GM19043 (cell line): ENCODE measurements around the gene SPNS1.
"Not testable (repeated sequence)": the region's sequence is repeated elsewhere in the genome, so short reads cannot be mapped to it uniquely, and the experiment has no call there.

Experiments
- ATAC-seq: cut with Tn5 transposase; IDR thresholded peaks from one replicate; pipeline ENCODE4 v1.9.1; 2021; ENCODE audit warnings: low read depth; ENCODE audit not compliant: unreplicated experiment

SPNS1 gene

GRCh38 chr16:28951410-28951943 is 23.1 kb upstream of the SPNS1 start:
- no peak for ATAC-seq

DNA sequence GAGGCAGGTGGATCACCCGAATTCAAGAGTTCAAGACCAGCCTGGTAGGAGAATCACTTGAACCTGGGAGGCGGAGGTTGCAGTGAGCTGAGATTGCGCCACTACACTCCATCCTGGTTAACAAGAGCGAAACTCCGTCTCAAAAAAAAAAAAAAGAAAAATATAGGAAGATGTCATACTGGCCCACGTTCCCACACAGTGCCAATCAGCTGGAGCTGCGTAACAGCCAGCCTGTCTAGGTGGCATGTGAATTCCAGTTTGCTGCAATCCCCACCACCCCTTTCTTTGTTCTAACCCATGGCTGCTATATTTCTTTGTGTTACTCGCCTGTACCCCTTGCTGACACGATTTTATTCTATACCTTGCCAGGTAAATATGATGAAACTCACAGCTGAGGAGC is 16.4 kb upstream of the SPNS1 start:
- ATAC-seq, result no peak

GRCh38 chr16:28958836-28959235 is 15.7 kb upstream of the SPNS1 start:
- no peak for ATAC-seq

GRCh38 chr16:28964072-28964471 is 10.5 kb upstream of the SPNS1 start:
- no peak for ATAC-seq

DNA sequence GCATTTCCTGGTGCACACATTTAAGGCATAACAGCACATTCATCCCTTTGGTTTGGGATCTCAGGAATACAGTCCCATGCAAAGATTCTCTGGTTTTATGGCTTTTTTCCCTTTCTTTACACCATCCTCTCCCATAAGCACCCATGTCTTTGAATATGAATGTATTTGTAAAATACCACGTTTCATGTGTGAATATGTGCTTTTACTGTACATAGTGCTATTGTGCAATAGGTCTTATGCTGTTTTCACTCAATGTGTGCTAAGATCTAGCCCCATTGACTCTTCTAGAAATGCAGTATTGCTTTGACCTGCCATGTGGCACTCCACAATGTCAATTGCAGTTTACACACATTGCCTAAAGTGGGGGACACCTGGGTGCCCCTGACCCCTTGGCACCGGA is 10.1 kb upstream of the SPNS1 start:
- no peak for ATAC-seq

- ATAC-seq, result no peak
Observed at GRCh38 chr16:28967156-28967555, 7.4 kb upstream of the SPNS1 start.

DNA sequence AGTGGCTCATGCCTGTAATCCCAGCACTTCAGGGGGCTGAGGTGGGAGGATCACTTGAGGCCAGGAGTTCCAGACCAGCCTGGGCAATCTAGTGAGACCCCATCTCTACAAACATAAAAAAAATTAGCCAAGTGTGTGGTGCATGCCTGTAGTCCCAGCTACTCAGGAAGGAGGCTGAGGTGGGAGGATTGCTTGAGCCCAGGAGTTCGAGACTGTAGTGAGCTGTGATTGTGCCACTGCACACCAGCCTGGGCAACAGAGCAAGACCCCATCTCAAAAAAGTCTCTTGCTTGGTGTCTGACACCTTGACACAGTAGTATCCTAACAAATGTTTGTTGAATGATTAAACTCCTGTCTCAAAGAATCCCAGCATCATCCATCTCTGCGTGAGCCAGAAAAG is 4.9 kb upstream of the SPNS1 start:
- not testable (repeated sequence) for ATAC-seq

GRCh38 chr16:28974007-28974436 is 556 bp upstream of the SPNS1 start:
- no peak for ATAC-seq

DNA sequence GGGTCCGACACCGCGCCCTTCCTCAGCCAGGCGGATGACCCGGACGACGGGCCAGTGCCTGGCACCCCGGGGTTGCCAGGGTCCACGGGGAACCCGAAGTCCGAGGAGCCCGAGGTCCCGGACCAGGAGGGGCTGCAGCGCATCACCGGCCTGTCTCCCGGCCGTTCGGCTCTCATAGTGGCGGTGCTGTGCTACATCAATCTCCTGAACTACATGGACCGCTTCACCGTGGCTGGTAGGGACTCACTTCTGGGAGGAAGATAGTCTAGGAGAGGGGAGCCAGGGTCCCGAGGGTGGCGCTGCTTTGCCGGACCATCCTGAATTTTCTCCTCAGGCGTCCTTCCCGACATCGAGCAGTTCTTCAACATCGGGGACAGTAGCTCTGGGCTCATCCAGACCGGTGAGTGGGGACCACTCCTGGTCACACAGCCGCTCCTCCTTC is 601 bp downstream of the SPNS1 start:
- ATAC-seq, result no peak

GRCh38 chr16:28977703-28978662 is 3.4 kb downstream of the SPNS1 start:
- no peak for ATAC-seq

DNA sequence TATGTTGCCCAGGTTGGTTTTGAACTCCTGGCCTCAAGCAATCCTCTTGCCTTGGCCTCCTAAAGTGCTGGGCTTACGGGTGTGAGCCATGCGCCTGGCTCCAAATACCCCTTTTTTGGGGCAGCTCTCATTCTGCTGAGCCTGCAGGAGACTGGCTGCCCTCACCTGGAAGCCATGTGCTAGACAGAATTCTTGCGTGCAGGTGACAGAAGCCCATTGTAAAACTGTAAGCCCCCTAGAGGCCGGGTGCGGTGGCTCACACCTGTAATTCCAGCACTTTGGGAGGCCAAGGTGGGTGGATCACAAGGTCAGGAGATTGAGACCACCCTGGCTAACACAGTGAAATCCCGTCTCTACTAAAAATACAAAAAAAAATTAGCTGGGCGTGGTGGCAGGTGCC is 5.8 kb downstream of the SPNS1 start:
- ATAC-seq, result not testable (repeated sequence)

DNA sequence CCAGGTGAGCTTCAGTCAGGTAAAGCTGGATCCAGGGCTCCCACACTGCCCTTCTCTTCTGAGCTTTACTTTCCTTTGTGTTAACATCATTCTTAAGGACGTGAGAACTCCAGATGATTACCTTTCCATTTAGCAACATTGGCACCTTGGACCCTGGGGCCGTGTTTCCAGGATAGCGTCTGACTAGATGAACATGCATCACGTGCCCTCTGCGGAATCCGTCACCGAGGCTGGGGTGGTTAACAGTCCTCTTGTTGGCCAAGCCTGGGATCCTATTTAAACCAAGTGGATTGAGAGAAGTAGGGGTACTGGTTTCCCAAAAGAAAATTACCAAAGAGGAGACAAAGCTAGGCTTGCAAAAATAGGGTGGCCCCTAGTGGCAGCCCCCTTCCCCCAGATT is 6.4 kb downstream of the SPNS1 start:
- no peak for ATAC-seq

DNA sequence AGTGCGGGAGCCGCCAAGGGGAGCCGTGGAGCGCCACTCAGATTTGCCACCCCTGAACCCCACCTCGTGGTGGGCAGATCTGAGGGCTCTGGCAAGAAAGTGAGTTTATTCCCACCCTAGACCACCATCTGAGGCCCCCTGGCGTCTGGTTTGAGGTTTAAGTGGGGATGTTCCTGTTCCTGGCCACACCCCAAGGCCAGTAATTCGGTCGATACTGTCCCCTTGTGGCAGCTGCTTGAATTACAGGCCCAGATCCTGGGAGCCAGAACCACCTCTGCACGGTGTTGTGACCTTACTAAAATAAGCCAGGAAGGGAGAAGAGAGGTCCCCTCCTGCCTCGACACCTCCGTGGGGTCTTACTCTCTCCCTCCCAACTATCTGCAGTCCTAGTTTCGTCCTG is 6.9 kb downstream of the SPNS1 start:
- ATAC-seq, result no peak

GRCh38 chr16:28982418-28982817 is 7.8 kb downstream of the SPNS1 start:
- ATAC-seq, result no peak

DNA sequence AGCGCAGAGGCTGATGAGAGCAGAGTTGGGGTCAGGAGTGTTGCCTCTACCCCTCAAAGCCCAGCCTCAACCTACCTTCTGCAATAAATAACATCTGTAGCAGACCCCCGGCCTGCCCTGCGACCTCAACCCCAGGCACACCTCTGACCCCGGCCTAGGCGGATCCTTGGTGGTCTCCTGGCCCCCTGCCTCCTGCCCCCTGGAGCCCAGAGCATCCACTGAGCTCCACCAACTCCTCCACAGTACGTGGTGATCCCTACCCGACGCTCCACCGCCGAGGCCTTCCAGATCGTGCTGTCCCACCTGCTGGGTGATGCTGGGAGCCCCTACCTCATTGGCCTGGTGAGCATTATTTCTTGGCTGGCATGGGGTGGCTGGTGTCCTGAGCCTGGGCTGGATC is 8.4 kb downstream of the SPNS1 start:
- ATAC-seq, result no peak

GRCh38 chr16:28983644-28984043 is 9.1 kb downstream of the SPNS1 start:
- no peak for ATAC-seq

GRCh38 chr16:28984091-28984490 is 9.5 kb downstream of the SPNS1 start:
- no peak for ATAC-seq

DNA sequence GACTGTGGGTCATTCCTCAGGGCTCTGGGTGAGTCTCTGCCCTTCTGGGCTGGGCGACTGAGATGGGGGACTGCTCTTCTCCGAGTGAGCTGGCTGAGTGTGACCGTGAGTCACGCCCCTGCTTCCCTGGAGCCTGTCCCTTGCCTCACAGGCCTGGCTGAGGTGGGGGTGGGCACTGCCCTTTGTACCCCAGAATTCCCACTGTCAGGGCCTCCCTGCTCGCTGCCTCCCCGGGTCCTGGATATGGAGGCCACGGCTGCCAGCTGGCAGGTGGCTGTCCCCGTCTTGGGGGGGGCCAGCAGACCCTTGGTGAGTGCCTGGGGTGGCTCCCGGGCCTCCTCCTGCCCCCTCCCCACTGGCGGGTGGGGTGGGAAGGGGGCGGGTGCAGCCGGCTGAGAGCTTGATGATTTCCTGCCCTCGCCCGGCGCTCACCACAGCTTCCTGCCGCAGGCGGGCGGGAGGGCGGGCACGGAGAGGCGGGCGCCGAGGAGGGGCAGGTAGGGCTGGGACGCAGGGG is 10.1 kb downstream of the SPNS1 start, which contains the start of gene LAT:
TSS of gene LAT (plus strand) at position 434 of the 517 bp plus-strand sequence. CDS start 366 bp downstream, outside the sequence.
- ATAC-seq, result no peak

DNA sequence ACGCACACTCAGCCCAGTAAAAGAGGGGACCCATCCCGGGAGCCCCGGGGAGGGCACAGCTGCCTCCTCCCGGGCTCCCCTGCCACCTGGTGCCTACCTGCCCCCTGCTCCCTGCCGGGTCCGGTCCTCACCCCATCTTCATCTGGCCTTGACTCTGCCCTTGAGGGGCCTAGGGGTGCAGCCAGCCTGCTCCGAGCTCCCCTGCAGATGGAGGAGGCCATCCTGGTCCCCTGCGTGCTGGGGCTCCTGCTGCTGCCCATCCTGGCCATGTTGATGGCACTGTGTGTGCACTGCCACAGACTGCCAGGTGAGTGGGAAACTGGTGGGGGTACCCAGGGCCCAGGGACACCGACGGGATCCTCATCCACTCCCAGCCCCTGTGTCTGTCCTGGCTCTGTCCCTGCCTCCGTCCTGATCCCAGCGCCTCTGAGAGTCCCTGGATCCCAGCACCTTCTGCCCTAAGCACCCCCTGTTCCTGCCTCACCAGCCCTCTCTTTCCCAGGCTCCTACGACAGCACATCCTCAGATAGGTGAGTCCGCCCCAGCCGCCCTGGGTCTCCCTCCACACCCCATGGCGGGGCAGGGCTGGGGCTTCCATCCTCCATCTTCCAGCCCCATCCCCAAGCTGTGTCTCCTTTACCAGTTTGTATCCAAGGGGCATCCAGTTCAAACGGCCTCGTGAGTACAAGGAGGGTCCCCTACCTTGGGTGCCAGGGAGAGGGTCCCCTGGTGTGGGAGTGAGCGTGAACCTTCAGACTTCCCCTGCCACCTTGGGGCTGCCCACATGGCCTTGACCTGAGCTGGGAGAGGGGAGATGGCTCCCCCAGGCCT is 10.8 kb downstream of the SPNS1 start:
- no peak for ATAC-seq

DNA sequence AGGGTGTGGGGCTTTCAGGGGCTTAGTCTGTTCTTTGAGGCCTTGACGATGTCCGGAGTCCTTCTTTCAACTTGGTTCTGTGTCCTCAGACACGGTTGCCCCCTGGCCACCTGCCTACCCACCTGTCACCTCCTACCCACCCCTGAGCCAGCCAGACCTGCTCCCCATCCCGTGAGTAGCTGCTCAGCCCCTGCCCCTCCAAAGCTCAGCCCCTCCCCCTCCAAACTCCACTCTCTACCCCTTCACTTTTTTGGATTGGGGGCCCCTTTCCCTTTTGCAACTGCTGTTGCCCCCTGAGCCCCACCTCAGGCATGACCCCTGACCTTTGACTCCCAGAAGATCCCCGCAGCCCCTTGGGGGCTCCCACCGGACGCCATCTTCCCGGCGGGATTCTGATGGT is 11.5 kb downstream of the SPNS1 start:
- ATAC-seq, result no peak

DNA sequence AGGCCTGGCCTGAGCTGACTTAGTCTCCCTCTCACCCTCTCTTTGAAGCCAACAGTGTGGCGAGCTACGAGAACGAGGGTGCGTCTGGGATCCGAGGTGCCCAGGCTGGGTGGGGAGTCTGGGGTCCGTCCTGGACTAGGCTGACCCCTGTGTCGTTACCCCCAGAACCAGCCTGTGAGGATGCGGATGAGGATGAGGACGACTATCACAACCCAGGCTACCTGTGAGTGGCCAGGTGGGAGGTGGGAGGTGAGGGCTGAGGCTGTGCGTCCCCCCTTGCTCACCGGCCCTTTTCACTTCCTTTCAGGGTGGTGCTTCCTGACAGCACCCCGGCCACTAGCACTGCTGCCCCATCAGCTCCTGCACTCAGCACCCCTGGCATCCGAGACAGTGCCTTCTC is 11.9 kb downstream of the SPNS1 start:
- ATAC-seq, result no peak
